Aortic smooth muscle cell (primary cell): ENCODE measurements around the gene RHOBTB3. TPM values are rescaled to one million over a fixed set of nuclear protein-coding genes. Genes with fewer than 3 reads are reported as not detected.

ENCODE experiments used
- total RNA-seq: library from RNA; depleted of rRNA; stranded (reverse); fragments of >200 nt; gene quantifications from 2 replicates; pipeline ENCODE4 v1.2.3, GENCODE V29; 2014

The RHOBTB3 gene
- 27.5 and 34.6 TPM in 2 replicates for total RNA-seq

GRCh38 chr5:95730730-95731570 lies at the start of gene RHOBTB3:
Gene RHOBTB3 (plus strand): TSS chr5:95731336. CDS start chr5:95731683, 347 bp downstream.

GRCh38 chr5:95682891-95683290 lies 48.2 kb upstream of the RHOBTB3 start, which contains the start of gene SPATA9:
Gene SPATA9 (minus strand): TSS chr5:95682991. CDS start chr5:95682854, 137 bp downstream.

GRCh38 chr5:95822542-95823181 lies 91.5 kb downstream of the RHOBTB3 start, which contains the start of gene GLRX:
Gene GLRX (minus strand): TSS chr5:95822726. CDS start chr5:95822662, 64 bp downstream.

Other genes with a start within 250 kb of the RHOBTB3 start
- gene SKIC3, start 176.4 kb upstream of the RHOBTB3 start, total RNA-seq, result 158 and 163 TPM in 2 replicates
- gene ARSK, start 176.2 kb upstream of the RHOBTB3 start, total RNA-seq, result 9.5 and 9.9 TPM in 2 replicates
- 0.06 and 0.13 TPM in 2 replicates for gene GPR150, start 111.2 kb upstream of the RHOBTB3 start, total RNA-seq
- 2.1 and 2.2 TPM in 2 replicates for gene RFESD, start 84.6 kb upstream of the RHOBTB3 start, total RNA-seq
- 0.13 TPM in 1 of 2 replicates, not detected in the other for gene SPATA9, start 48.3 kb upstream of the RHOBTB3 start, total RNA-seq
- gene GLRX, start 91.4 kb downstream of the RHOBTB3 start, total RNA-seq, result 24.5 and 29.6 TPM in 2 replicates
- gene ELL2, start 230.5 kb downstream of the RHOBTB3 start, total RNA-seq, result 28.0 and 44.0 TPM in 2 replicates